HL-60/S4 (cell line): ENCODE results near the gene ENTPD3.
"Not testable (repeated sequence)": the region's sequence is repeated elsewhere in the genome, so short reads cannot be mapped to it uniquely, and the experiment has no call there.

Experiments
- in situ Hi-C: fragments of 300-500 bp; cut with MboI; formaldehyde crosslinking; loops from 2 replicates; pipeline ENCODE4 v1.14.3; 2022; ENCODE audit warnings: low sequenced_read_pairs

Gene ENTPD3

DNA sequence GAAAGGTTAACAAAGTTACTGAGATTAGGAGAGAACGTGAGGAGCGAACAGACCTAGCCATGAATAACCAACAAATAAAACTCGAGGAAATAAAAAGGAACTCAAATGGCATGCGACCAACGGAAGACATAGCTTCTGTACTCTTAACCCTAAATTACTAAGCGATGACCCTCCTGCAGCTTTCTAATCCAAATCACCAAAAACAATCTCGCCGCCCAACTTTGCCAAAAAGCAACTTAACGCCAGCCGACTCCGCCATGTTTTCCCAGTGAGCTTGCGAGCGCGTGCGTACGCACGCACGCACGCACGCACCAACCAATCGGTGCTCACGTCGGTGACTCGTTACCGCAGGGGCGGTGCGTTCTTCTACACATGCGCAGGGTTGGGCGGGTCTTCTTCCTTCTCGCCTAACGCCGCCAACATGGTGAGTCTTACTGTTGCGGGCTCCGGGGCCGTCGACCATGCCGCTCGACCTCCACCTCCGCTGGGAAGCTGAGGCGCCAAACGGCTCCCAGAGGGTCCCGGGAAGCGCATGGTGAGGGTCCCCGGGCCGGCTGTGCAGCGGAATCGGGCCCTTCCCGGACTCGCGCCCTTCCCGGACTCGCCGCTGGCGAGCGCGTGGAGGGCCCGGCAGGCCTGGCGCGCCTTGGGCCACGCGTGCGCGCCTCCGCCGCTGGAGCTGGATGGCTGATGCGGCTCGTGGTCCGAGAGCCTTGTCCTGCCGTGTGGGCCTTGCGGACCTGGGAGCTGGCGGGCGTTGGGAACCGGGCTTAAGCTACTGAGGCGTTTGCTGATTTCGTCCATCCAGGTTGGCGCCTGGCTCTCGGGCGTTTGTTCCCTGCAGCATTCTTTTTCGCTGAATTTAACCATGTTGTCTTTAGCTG is 70.2 kb downstream of the ENTPD3 start, which contains the start of gene RPL14:
TSS of gene RPL14 (plus strand) at position 400 of the 884 bp plus-strand sequence. CDS start at position 533, 133 bp downstream.
- in situ Hi-C loops, result no loop called here

- in situ Hi-C loops, result no loop called here
Measured at GRCh38 chr3:40458473-40458872, 71.5 kb downstream of the ENTPD3 start.

DNA sequence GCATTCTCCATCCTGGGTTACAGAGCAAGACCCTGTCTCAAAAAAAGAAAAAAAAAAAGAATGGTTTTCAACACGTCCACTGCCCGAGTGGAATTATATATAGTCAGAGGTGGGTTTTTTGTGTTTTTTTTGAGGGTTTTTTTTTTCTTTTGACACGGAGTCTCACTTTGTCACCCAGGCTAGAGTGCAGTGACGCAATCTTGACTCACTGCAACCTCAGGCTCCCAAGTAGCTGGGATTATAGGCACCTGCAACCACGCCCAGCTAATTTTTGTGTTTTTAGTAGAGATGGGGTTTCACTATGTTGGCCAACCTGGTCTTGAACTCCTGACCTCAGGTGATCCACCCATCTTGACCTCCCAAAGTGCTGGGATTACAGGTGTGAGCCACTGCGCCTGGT is 73.5 kb downstream of the ENTPD3 start:
- in situ Hi-C loops, result not testable (repeated sequence)

GRCh38 chr3:40461161-40461560 is 74.2 kb downstream of the ENTPD3 start:
- in situ Hi-C loops, result no loop called here

- in situ Hi-C loops, result not testable (repeated sequence)
Measured at GRCh38 chr3:40462838-40463237, 75.9 kb downstream of the ENTPD3 start.

- in situ Hi-C loops, result no loop called here
Measured at GRCh38 chr3:40463579-40463978, 76.6 kb downstream of the ENTPD3 start.

GRCh38 chr3:40464339-40465110 is 77.5 kb downstream of the ENTPD3 start:
- in situ Hi-C loops, result no loop called here

- in situ Hi-C loops, result no loop called here
Measured at GRCh38 chr3:40465111-40465407, 78.1 kb downstream of the ENTPD3 start.

GRCh38 chr3:40465456-40465855 is 78.5 kb downstream of the ENTPD3 start:
- in situ Hi-C loops, result no loop called here

DNA sequence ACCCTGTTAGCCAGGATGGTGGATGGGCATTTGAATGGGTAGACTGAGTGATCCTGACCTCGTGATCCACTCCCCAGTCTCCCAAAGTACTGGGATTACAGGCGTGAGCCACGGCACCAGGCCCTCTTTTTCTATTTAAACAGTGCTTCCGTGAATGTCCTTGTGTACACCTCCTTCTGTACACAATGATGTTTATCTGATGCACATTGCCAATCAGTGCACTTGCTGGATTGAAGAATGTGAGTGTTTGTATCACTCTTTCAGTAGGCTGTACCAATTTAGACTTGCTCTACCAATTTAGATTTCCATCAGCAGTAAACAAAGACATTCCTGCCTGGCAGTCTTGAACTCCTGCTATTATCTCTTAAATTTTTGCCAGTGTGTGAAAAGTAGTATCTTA is 81.0 kb downstream of the ENTPD3 start:
- in situ Hi-C loops, result no loop called here

GRCh38 chr3:40470701-40471100 is 83.7 kb downstream of the ENTPD3 start:
- in situ Hi-C loops, result no loop called here

- in situ Hi-C loops, result no loop called here
Measured at GRCh38 chr3:40476478-40477470, 89.8 kb downstream of the ENTPD3 start, which contains the start of gene ZNF619. Gene ZNF619 (plus strand): TSS chr3:40477122. CDS start chr3:40477980, 858 bp downstream.

DNA sequence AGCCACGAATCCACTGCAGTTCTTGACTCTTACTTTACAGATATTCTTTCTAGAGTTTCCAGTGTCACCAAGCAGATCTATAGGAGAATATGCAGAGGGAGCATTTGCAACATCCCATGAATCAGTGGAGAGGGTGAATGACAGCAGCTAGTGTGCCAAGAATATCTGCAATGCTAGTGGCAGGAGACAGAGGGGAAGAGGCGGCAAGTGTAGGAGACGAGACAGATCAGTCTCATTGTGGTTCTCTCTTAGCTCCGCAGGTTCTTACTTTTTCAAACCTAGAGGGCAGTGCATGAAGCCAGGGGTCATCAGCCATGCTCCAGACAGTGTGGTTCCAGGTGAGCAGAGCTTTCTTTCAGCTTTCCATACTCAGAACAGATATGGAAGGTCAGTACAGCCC is 90.7 kb downstream of the ENTPD3 start:
- in situ Hi-C loops, result no loop called here
